SK-N-MC (cell line): ENCODE data around the gene CNPY4.

Source experiments
- EZH2 ChIP-seq: fragments of 200-600 bp; sonication (generic); IDR thresholded peaks from one replicate; pipeline ENCODE4 v1.6.1; 2017; ENCODE audit warnings: antibody characterized with exemption
- POLR2AphosphoS5 ChIP-seq: IDR thresholded peaks from 2 replicates; pipeline ENCODE4 v1.6.1; 2012; ENCODE audit warnings: mild to moderate bottlenecking, low read depth, low read length, borderline replicate concordance

- TF ChIP-seq EZH2 (no peak), POLR2AphosphoS5 (no peak)
Measured at GRCh38 chr7:100137851-100138760, 18.7 kb downstream of the CNPY4 start.
